Keratinocyte (primary cell): Measurements from ENCODE around the gene TRMT10C. TPM values are rescaled to one million over a fixed set of nuclear protein-coding genes. Genes with fewer than 3 reads are reported as not detected.
A peak's percentile ranks its signal among the peaks of the same experiment; 100 is the strongest.

ENCODE experiments used
- DNase-seq: peaks from one replicate; pipeline ENCODE4 v3.0.0-alpha.2; 2011; ENCODE audit warnings: low read depth, missing footprints, low spot score
- FAIRE-seq: peaks from 2 replicates; lab custom pipeline; 2011; peaks lifted over from hg19 to GRCh38; lab: Jason Lieb, UNC
- H2AFZ ChIP-seq: 2 replicates; pipeline ENCODE4 v1.6.0; 2012; ENCODE audit warnings: low read length, control low read depth, inconsistent platforms; ENCODE audit not compliant: control insufficient read depth
- H3K27ac ChIP-seq: 2 replicates; pipeline ENCODE4 v1.5.1; 2011; ENCODE audit warnings: low read length; ENCODE audit not compliant: control insufficient read depth, insufficient read depth
- H3K27me3 ChIP-seq: 3 replicates; pipeline ENCODE4 v1.6.0; 2011; ENCODE audit warnings: low read length; ENCODE audit not compliant: control insufficient read depth, insufficient read depth; ENCODE audit errors: extremely low read depth
- H3K36me3 ChIP-seq, 2 experiments: 2 replicates in 1 of 2; 3 replicates in 1 of 2; pipeline ENCODE4 v1.5.1; 2011; ENCODE audit warnings: low read length in 2 of 2, mild to moderate bottlenecking in 1 of 2; ENCODE audit not compliant: control insufficient read depth in 2 of 2, insufficient read depth in 2 of 2; ENCODE audit errors: extremely low read depth in 1 of 2
- H3K4me1 ChIP-seq: 3 replicates; pipeline ENCODE4 v1.5.1; 2011; ENCODE audit warnings: low read length; ENCODE audit not compliant: control insufficient read depth, insufficient read depth; ENCODE audit errors: extremely low read depth
- H3K4me2 ChIP-seq: 3 replicates; pipeline ENCODE4 v1.6.0; 2011; ENCODE audit warnings: low read depth, low read length; ENCODE audit not compliant: control insufficient read depth, insufficient read depth; ENCODE audit errors: extremely low read depth
- H3K4me3 ChIP-seq, 3 experiments: fragments of 200-600 bp in 1 of 3; sonication (generic) in 1 of 3; 2 replicates in 2 of 3; 3 replicates in 1 of 3; pipeline ENCODE4 v1.5.1; 2011 to 2016; ENCODE audit warnings: low read length in 3 of 3, mild to moderate bottlenecking in 3 of 3, control low read depth in 2 of 3, inconsistent platforms in 1 of 3, low read depth in 1 of 3, mixed read lengths in 1 of 3, mixed run types in 1 of 3, moderate library complexity in 1 of 3; ENCODE audit not compliant: control insufficient read depth in 2 of 3, insufficient read depth in 2 of 3; ENCODE audit errors: extremely low read depth in 1 of 3
- H3K79me2 ChIP-seq: 2 replicates; pipeline ENCODE4 v1.6.0; 2012; ENCODE audit warnings: low read length; ENCODE audit not compliant: control insufficient read depth, insufficient read depth
- H3K9ac ChIP-seq: 3 replicates; pipeline ENCODE4 v1.6.0; 2011; ENCODE audit warnings: low read length; ENCODE audit not compliant: control insufficient read depth, insufficient read depth; ENCODE audit errors: extremely low read depth
- H3K9me1 ChIP-seq: 3 replicates; pipeline ENCODE4 v1.6.0; 2011; ENCODE audit warnings: low read length; ENCODE audit not compliant: control insufficient read depth, insufficient read depth; ENCODE audit errors: extremely low read depth
- H3K9me3 ChIP-seq: 2 replicates; pipeline ENCODE4 v1.5.1; 2012; ENCODE audit warnings: low read depth, low read length; ENCODE audit not compliant: control insufficient read depth
- H4K20me1 ChIP-seq: 3 replicates; pipeline ENCODE4 v1.6.0; 2011; ENCODE audit warnings: low read length; ENCODE audit not compliant: control insufficient read depth, insufficient read depth; ENCODE audit errors: extremely low read depth
- EZH2 ChIP-seq: IDR thresholded peaks from one replicate; pipeline ENCODE4 v1.6.1; 2012; ENCODE audit warnings: inconsistent platforms, mild to moderate bottlenecking, low read length, moderate library complexity
- dilution Hi-C: fragments of 300-500 bp; cut with MboI; formaldehyde crosslinking; loops from one replicate; pipeline ENCODE4 v1.7.0; 2020; ENCODE audit warnings: low sequenced_read_pairs; ENCODE audit not compliant: extremely low pct_ligation_motif_present
- polyA plus RNA-seq, 5 experiments: library from polyadenylated mRNA; depleted of rRNA in 3 of 5; stranded (reverse) in 3 of 5; stranded (forward) in 1 of 5; unstranded in 1 of 5; fragments of >200 nt; gene quantifications; 1 replicate in 1 of 5; 2 replicates in 3 of 5; 3 replicates in 1 of 5; pipeline versions ENCODE4 v1.2.1 to v1.2.3, GENCODE V29; 2011 to 2012; ENCODE audit warnings: missing spikeins in 2 of 5, low read depth in 1 of 5, low replicate concordance in 1 of 5
- TF ChIP-seq, protein P1 (sequence below), 3 experiments: IDR thresholded peaks in 1 of 3; conservative IDR thresholded peaks in 1 of 3; optimal IDR thresholded peaks in 1 of 3; 2 replicates in 2 of 3; 3 replicates in 1 of 3; pipeline versions ENCODE3 to v1.5.1; 2011; ENCODE audit warnings: low read length in 3 of 3, mild to moderate bottlenecking in 3 of 3, moderate library complexity in 2 of 3, control low read depth in 1 of 3, inconsistent platforms in 1 of 3; ENCODE audit not compliant: insufficient read depth in 2 of 3; ENCODE audit errors: extremely low read depth in 1 of 3

TRMT10C gene
- polyA plus RNA-seq, 1 donor (not counting 4 experiments of a cell fraction or from before 2014, with no cell fraction given), result 35.5 TPM

DNA sequence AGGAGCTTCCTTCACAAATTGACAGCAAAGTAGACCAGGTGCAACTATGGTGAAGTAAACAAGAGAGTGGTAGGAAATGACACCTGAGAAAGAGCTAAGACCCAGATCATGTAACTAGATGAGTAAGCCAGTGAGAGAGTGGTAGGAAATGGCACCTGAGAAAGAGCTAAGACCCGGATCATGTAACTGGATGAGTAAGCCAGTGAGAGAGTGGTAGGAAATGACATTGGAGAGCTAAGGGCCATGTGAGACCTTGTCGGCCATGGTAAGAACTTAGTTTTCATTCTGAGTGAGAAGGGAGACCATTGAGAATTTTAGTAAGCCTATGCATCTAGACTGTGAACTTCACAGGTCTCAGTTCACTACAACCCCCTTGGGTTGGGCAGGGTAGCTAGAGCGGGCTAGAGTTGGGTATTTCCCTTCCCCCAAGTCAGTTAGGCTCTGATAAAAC, 43.2 kb upstream of the TRMT10C start:
- H3K4me2 ChIP-seq, result peak overlapping the region; percentile 25
- peak overlapping the region; percentile 78 for H2AFZ ChIP-seq

DNA sequence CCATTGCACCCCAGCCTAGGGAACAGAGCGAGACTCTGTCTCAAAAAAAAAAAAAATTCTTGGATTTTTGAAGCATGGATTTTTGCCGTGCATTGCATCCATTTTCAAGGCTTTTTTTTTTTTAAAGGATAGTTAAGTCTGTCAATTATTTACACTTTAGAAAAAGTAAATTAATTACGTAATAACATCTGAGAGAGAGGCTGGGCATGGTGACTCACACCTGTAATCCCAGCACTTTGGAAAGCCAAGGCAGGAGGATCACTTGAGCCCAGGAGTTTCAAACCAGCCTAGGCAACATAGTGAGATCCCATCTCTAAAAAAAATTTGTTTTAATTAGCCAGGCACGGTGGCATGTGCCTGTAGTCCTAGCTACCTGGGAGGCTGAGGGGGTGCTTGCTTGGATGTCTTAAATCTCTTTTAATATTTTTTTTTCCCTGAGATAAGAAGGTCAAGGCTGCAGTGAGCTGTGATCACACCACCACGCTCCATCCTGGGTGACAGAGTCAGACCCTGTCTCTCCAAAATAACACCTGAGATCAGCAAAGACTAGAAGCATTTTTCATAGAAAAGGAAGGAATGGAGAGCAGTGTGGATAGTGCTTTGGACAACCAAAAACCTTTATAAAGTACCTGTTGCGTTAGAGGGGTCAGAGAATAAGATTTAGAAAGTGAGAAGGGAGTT, 41.8 kb upstream of the TRMT10C start:
- no peak overlapping the region for H3K4me3 ChIP-seq
- H3K4me1 ChIP-seq, result peaks cover 20% of the 10 kb centered on the region
- H4K20me1 ChIP-seq, result no peaks in the 10 kb centered on the region
- no peaks in the 10 kb centered on the region for H3K36me3 ChIP-seq
- no peak for DNase-seq
- no peaks in the 10 kb centered on the region for H3K9me3 ChIP-seq
- no peaks in the 10 kb centered on the region for H3K9me1 ChIP-seq
- no peaks in the 10 kb centered on the region for H3K79me2 ChIP-seq
- FAIRE-seq, result no peak
- dilution Hi-C loops, result no loop called here
- H3K9ac ChIP-seq, result no peak overlapping the region
- H3K27ac ChIP-seq, result no peak overlapping the region
- no peak overlapping the region for H3K4me2 ChIP-seq
- TF ChIP-seq EZH2, result no peak
- TF ChIP-seq, protein P1, sequence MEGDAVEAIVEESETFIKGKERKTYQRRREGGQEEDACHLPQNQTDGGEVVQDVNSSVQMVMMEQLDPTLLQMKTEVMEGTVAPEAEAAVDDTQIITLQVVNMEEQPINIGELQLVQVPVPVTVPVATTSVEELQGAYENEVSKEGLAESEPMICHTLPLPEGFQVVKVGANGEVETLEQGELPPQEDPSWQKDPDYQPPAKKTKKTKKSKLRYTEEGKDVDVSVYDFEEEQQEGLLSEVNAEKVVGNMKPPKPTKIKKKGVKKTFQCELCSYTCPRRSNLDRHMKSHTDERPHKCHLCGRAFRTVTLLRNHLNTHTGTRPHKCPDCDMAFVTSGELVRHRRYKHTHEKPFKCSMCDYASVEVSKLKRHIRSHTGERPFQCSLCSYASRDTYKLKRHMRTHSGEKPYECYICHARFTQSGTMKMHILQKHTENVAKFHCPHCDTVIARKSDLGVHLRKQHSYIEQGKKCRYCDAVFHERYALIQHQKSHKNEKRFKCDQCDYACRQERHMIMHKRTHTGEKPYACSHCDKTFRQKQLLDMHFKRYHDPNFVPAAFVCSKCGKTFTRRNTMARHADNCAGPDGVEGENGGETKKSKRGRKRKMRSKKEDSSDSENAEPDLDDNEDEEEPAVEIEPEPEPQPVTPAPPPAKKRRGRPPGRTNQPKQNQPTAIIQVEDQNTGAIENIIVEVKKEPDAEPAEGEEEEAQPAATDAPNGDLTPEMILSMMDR (optimal IDR thresholded peaks at IDR 0.05 in 1 of 3, IDR thresholded peaks at IDR 0.05 in 1 of 3, conservative IDR thresholded peaks at IDR 0.05 in 1 of 3; ENCODE audit: extremely low read depth in 1 of 3, insufficient read depth in 2 of 3, low read length in 3 of 3), result no peak
- no peak overlapping the region for H2AFZ ChIP-seq
- no peaks in the 10 kb centered on the region for H3K27me3 ChIP-seq

More for the DNA sequence above, 43.2 kb upstream of the TRMT10C start:
- H3K27me3 ChIP-seq, result no peaks in the 10 kb centered on the region
- dilution Hi-C loops, result no loop called here
- H4K20me1 ChIP-seq, result no peaks in the 10 kb centered on the region
- peak overlapping the region; percentile 27 for H3K27ac ChIP-seq
- no peaks in the 10 kb centered on the region for H3K79me2 ChIP-seq
- DNase-seq (no peak), FAIRE-seq (peak; percentile 94)
- no peak overlapping the region for H3K9ac ChIP-seq
- H3K4me1 ChIP-seq, result peaks cover 24% of the 10 kb centered on the region
- H3K9me1 ChIP-seq, result no peaks in the 10 kb centered on the region
- H3K9me3 ChIP-seq, result no peaks in the 10 kb centered on the region
- TF ChIP-seq, protein P1 (optimal IDR thresholded peaks at IDR 0.05 in 1 of 3, IDR thresholded peaks at IDR 0.05 in 1 of 3, conservative IDR thresholded peaks at IDR 0.05 in 1 of 3; ENCODE audit: extremely low read depth in 1 of 3, insufficient read depth in 2 of 3, low read length in 3 of 3), result no peak
- no peak for TF ChIP-seq EZH2
- H3K4me3 ChIP-seq, result no peak overlapping the region
- no peaks in the 10 kb centered on the region for H3K36me3 ChIP-seq
